ENCODE data around the gene LEP. TPM values are rescaled to one million over a fixed set of nuclear protein-coding genes. Genes with fewer than 3 reads are reported as not detected.
"Not testable (repeated sequence)": the region's sequence is repeated elsewhere in the genome, so short reads cannot be mapped to it uniquely, and the experiment has no call there.

The LEP gene
- polyA plus RNA-seq, 2 of the 4 experiments (the other 2 are of a cell fraction) = not detected

DNA sequence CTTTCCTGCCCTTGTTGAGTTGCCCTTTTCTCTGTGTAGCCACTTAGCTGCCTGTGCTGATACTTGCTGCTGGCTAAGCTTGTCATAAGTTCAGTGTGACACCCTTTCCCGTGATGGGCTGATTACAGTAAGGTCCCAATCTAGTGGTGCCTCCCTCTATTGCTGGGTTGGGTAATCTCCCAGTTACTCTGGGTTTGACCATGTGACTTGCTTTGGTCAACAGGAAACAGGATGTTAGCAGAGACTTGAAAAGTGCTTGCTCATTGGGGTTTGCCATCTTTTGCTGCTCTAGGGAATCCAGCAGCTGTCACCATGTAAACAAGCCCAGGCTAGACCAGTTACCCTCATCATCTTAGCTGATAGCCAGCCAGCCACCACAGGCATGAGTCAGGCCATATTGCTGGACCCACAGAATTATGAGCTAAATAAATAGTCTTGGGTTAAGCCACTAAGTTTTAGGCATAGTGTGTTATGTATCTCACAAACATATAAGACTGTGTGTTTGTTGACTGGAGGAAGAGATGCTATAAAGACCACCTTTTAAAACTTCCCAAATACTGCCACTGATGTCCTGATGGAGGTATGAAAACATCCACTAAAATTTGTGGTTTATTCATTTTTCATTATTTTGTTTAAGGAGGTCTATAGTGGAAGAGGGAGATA lies 4.0 kb upstream of the LEP start:
- peak overlapping the region; percentile 16; the same call in 1 of the 3 replicates for H3K4me2 ChIP-seq
- WGBS (ENCODE audit: missing lambda C conversion rate) = 20% methylated on average over 1 of the region's 1 CpG
- DNase-seq (ENCODE audit: low read depth in 1 of 2, low spot score in 1 of 2) = peak; percentile 32 to 87
- H3K4me1 ChIP-seq = peaks cover 10% of the 10 kb centered on the region; the same call in 2 of the 3 replicates
- no peaks in the 10 kb centered on the region for H3K9me3 ChIP-seq
- no peak overlapping the region for H3K4me3 ChIP-seq
- ATAC-seq = peak; percentile 71 to 82
- ChIA-PET POLR2A (no interaction called here), CTCF (interaction anchor here (0.5 to 2.8 kb wide), 4 partner anchors 9 to 28 kb away, joined by 4 to 15 read pairs (median 4); no protein-coding TSS in a partner anchor)
- peak overlapping the region in 1 of 2 experiments; percentile 39; a peak in 3 of 6 replicates for H3K27ac ChIP-seq
- TF ChIP-seq POLR2AphosphoS2 (conservative IDR thresholded peaks at IDR 0.05; ENCODE audit: low read length) = no peak
- TF ChIP-seq HOXA7 (CRISPR knock-in tag; IDR thresholded peaks at IDR 0.05) = no peak
- peak; percentile 56 for TF ChIP-seq NFE2L2 (conservative IDR thresholded peaks at IDR 0.05; ENCODE audit: low read length)
- TF ChIP-seq, protein P1, sequence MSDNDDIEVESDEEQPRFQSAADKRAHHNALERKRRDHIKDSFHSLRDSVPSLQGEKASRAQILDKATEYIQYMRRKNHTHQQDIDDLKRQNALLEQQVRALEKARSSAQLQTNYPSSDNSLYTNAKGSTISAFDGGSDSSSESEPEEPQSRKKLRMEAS (IDR thresholded peaks at IDR 0.05) = no peak
- TF ChIP-seq CEBPB (IDR thresholded peaks at IDR 0.05) = no peak
- TF ChIP-seq, protein P2, sequence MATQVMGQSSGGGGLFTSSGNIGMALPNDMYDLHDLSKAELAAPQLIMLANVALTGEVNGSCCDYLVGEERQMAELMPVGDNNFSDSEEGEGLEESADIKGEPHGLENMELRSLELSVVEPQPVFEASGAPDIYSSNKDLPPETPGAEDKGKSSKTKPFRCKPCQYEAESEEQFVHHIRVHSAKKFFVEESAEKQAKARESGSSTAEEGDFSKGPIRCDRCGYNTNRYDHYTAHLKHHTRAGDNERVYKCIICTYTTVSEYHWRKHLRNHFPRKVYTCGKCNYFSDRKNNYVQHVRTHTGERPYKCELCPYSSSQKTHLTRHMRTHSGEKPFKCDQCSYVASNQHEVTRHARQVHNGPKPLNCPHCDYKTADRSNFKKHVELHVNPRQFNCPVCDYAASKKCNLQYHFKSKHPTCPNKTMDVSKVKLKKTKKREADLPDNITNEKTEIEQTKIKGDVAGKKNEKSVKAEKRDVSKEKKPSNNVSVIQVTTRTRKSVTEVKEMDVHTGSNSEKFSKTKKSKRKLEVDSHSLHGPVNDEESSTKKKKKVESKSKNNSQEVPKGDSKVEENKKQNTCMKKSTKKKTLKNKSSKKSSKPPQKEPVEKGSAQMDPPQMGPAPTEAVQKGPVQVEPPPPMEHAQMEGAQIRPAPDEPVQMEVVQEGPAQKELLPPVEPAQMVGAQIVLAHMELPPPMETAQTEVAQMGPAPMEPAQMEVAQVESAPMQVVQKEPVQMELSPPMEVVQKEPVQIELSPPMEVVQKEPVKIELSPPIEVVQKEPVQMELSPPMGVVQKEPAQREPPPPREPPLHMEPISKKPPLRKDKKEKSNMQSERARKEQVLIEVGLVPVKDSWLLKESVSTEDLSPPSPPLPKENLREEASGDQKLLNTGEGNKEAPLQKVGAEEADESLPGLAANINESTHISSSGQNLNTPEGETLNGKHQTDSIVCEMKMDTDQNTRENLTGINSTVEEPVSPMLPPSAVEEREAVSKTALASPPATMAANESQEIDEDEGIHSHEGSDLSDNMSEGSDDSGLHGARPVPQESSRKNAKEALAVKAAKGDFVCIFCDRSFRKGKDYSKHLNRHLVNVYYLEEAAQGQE (IDR thresholded peaks at IDR 0.05) = no peak
- TF ChIP-seq FOSL2 (IDR thresholded peaks at IDR 0.05) = no peak
- TF ChIP-seq FOSL2 (CRISPR knock-in tag; IDR thresholded peaks at IDR 0.05) = peak; percentile 24; the same call in 1 of the 2 replicates
- TF ChIP-seq HOXB5 (CRISPR knock-in tag; IDR thresholded peaks at IDR 0.05) = peak; percentile 64; the same call in 1 of the 2 replicates
- no peak for TF ChIP-seq RCOR1 (IDR thresholded peaks at IDR 0.05; ENCODE audit: low read depth, low read length)
- TF ChIP-seq FOXS1 (CRISPR knock-in tag; IDR thresholded peaks at IDR 0.05) = peak; percentile 80
- TF ChIP-seq ZC3H11A (IDR thresholded peaks at IDR 0.05) = no peak
- no peak for TF ChIP-seq PHF8 (IDR thresholded peaks at IDR 0.05; ENCODE audit: borderline replicate concordance, low read depth)
- peak; percentile 79; the same call in 1 of the 2 replicates for TF ChIP-seq HEYL (CRISPR knock-in tag; IDR thresholded peaks at IDR 0.05)
- TF ChIP-seq, protein P3, sequence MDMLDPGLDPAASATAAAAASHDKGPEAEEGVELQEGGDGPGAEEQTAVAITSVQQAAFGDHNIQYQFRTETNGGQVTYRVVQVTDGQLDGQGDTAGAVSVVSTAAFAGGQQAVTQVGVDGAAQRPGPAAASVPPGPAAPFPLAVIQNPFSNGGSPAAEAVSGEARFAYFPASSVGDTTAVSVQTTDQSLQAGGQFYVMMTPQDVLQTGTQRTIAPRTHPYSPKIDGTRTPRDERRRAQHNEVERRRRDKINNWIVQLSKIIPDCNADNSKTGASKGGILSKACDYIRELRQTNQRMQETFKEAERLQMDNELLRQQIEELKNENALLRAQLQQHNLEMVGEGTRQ (IDR thresholded peaks at IDR 0.05) = peak; percentile 59
- TF ChIP-seq EHMT2 (IDR thresholded peaks at IDR 0.05; ENCODE audit: low read depth) = no peak
- TF ChIP-seq CBX8 (IDR thresholded peaks at IDR 0.05) = no peak
- TF ChIP-seq, protein P4, sequence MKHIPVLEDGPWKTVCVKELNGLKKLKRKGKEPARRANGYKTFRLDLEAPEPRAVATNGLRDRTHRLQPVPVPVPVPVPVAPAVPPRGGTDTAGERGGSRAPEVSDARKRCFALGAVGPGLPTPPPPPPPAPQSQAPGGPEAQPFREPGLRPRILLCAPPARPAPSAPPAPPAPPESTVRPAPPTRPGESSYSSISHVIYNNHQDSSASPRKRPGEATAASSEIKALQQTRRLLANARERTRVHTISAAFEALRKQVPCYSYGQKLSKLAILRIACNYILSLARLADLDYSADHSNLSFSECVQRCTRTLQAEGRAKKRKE (CRISPR knock-in tag; IDR thresholded peaks at IDR 0.05; ENCODE audit: low read depth) = peak; percentile 92
- TF ChIP-seq, protein P5, sequence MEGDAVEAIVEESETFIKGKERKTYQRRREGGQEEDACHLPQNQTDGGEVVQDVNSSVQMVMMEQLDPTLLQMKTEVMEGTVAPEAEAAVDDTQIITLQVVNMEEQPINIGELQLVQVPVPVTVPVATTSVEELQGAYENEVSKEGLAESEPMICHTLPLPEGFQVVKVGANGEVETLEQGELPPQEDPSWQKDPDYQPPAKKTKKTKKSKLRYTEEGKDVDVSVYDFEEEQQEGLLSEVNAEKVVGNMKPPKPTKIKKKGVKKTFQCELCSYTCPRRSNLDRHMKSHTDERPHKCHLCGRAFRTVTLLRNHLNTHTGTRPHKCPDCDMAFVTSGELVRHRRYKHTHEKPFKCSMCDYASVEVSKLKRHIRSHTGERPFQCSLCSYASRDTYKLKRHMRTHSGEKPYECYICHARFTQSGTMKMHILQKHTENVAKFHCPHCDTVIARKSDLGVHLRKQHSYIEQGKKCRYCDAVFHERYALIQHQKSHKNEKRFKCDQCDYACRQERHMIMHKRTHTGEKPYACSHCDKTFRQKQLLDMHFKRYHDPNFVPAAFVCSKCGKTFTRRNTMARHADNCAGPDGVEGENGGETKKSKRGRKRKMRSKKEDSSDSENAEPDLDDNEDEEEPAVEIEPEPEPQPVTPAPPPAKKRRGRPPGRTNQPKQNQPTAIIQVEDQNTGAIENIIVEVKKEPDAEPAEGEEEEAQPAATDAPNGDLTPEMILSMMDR (IDR thresholded peaks at IDR 0.05) = no peak
- TF ChIP-seq EHF (CRISPR knock-in tag; IDR thresholded peaks at IDR 0.05) = peak; percentile 66; the same call in 1 of the 2 replicates
- TF ChIP-seq MAFK (IDR thresholded peaks at IDR 0.05; ENCODE audit: partially characterized antibody) = peak; percentile 91
- FAIRE-seq = no peak

DNA sequence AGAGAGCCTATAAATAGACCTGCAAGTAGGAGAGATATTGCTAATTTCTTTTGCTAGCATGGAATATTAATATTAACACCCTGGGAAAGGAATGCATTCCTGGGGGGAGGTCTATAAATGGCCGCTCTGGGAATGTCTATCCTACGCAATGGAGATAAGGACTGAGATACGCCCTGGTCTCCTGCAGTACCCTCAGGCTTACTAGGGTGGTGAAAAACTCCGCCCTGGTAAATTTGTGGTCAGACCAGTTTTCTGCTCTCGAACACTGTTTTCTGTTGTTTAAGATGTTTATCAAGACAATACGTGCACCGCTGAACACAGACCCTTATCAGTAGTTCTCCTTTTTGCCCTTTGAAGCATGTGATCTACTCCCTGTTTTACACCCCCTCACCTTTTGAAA lies 1.9 kb upstream of the LEP start:
- WGBS (ENCODE audit: missing lambda C conversion rate) = 74% methylated on average over 7 of the region's 7 CpGs
- DNase-seq (ENCODE audit: low read depth in 1 of 2, low spot score in 1 of 2); H3K4me2 ChIP-seq; ATAC-seq; FAIRE-seq; H3K27ac ChIP-seq; H3K9me3 ChIP-seq; POLR2A ChIA-PET; H3K4me1 ChIP-seq; H3K4me3 ChIP-seq: not testable (repeated sequence)
- CTCF ChIA-PET = interaction anchor here (1.0 to 1.2 kb wide), 2 partner anchors 10 to 11 kb away, joined by 3 to 4 read pairs; no protein-coding TSS in a partner anchor

Measured in A549 (cell line).